ENCODE results near the gene ITPA. TPM values are rescaled to one million over a fixed set of nuclear protein-coding genes. Genes with fewer than 3 reads are reported as not detected.
"Not testable (repeated sequence)": the region's sequence is repeated elsewhere in the genome, so short reads cannot be mapped to it uniquely, and the experiment has no call there.

The ITPA gene
- total and polyA plus RNA-seq, 2 of the 8 experiments (the other 6 are each of a cell fraction or from before 2014, with no cell fraction given): 88.2 to 94.0 TPM

- no peak for TF ChIP-seq BCL11A (IDR thresholded peaks at IDR 0.05; ENCODE audit: low read depth in 2 of 2, low read length in 2 of 2)
- TF ChIP-seq CBX5 (IDR thresholded peaks at IDR 0.05; ENCODE audit: low read depth, low read length): no peak
- TF ChIP-seq, protein P1, sequence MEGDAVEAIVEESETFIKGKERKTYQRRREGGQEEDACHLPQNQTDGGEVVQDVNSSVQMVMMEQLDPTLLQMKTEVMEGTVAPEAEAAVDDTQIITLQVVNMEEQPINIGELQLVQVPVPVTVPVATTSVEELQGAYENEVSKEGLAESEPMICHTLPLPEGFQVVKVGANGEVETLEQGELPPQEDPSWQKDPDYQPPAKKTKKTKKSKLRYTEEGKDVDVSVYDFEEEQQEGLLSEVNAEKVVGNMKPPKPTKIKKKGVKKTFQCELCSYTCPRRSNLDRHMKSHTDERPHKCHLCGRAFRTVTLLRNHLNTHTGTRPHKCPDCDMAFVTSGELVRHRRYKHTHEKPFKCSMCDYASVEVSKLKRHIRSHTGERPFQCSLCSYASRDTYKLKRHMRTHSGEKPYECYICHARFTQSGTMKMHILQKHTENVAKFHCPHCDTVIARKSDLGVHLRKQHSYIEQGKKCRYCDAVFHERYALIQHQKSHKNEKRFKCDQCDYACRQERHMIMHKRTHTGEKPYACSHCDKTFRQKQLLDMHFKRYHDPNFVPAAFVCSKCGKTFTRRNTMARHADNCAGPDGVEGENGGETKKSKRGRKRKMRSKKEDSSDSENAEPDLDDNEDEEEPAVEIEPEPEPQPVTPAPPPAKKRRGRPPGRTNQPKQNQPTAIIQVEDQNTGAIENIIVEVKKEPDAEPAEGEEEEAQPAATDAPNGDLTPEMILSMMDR (IDR thresholded peaks at IDR 0.05; ENCODE audit: control extremely low read depth in 1 of 3, insufficient read depth in 1 of 3, low read depth in 1 of 3, low read length in 3 of 3): no peak
- TF ChIP-seq ASH2L (IDR thresholded peaks at IDR 0.05; ENCODE audit: low read length): no peak
- no peak for TF ChIP-seq SP1 (IDR thresholded peaks at IDR 0.05; ENCODE audit: low read depth, low read length)
Observed at GRCh38 chr20:3213226-3213625, 3.9 kb downstream of the ITPA start (continued).

GRCh38 chr20:3215359-3215917, 6.1 kb downstream of the ITPA start:
- H2AFZ ChIP-seq (ENCODE audit: low read length); H2BK12ac ChIP-seq (ENCODE audit: low read depth, low read length); H3K4me1 ChIP-seq (replicated peaks in 1 of 4; ENCODE audit: control insufficient read depth in 3 of 4, insufficient read depth in 4 of 4, low read length in 3 of 4); H4K8ac ChIP-seq (ENCODE audit: extremely low read depth, insufficient read depth, low read length); H3K27me3 ChIP-seq (replicated peaks in 1 of 4; ENCODE audit: control insufficient read depth in 3 of 4, extremely low read depth in 1 of 4, insufficient read depth in 3 of 4, low read length in 3 of 4); H3K9ac ChIP-seq (replicated peaks in 1 of 4; ENCODE audit: extremely low read depth in 1 of 4, low read depth in 3 of 4, low read length in 3 of 4); H3K4me2 ChIP-seq (ENCODE audit: insufficient read depth in 1 of 2, low read depth in 2 of 2, low read length in 2 of 2); H3K4ac ChIP-seq (replicated peaks; ENCODE audit: insufficient read length, low read depth, low read length); H3K56ac ChIP-seq (replicated peaks; ENCODE audit: insufficient read length, low read depth, low read length); H3K23ac ChIP-seq (ENCODE audit: insufficient read length); DNase-seq (ENCODE audit: low read depth in 1 of 2, low spot score in 2 of 2); FAIRE-seq; H3K27ac ChIP-seq (ENCODE audit: low read depth, low read length); H3K79me1 ChIP-seq (ENCODE audit: low read depth, low read length); H3K18ac ChIP-seq (ENCODE audit: extremely low read depth, low read length); H2BK20ac ChIP-seq (ENCODE audit: low read length); H2BK5ac ChIP-seq (ENCODE audit: low read depth, low read length); H4K5ac ChIP-seq (ENCODE audit: insufficient read length, low read depth, low read length); H3K4me3 ChIP-seq (ENCODE audit: extremely low read depth in 1 of 4, insufficient read depth in 2 of 4, low read depth in 3 of 4, low read length in 4 of 4); H3K23me2 ChIP-seq (ENCODE audit: low read depth, low read length); H4K91ac ChIP-seq (replicated peaks; ENCODE audit: insufficient read length, low read length); H2AK5ac ChIP-seq (ENCODE audit: low read depth, low read length); H3K9me3 ChIP-seq (ENCODE audit: insufficient read depth in 2 of 2, low read depth in 1 of 2, low read length in 1 of 2); H3K14ac ChIP-seq (ENCODE audit: insufficient read length); H4K20me1 ChIP-seq (replicated peaks in 1 of 2; ENCODE audit: control insufficient read depth in 1 of 2, insufficient read depth in 2 of 2, low read length in 2 of 2); H2BK15ac ChIP-seq (ENCODE audit: low read length); H3K79me2 ChIP-seq (ENCODE audit: control insufficient read depth in 1 of 2, insufficient read depth in 2 of 2, low read length in 2 of 2); H2BK120ac ChIP-seq (replicated peaks; ENCODE audit: low read depth, low read length): not testable (repeated sequence)
- WGBS, 2 experiments (ENCODE audit: extremely low coverage in 1 of 2, insufficient coverage in 1 of 2, insufficient read length in 1 of 2, insufficient replicate concordance in 2 of 2, low coverage in 1 of 2, low lambda C conversion rate in 2 of 2, missing lambda C conversion rate in 1 of 2): 91% methylated on average over 7 of the region's 7 CpGs; no CpG with 5 or more reads in 1 of the 2 experiments
- peaks cover 4 to 24% (median 14%) of the 10 kb centered on the region in 4 experiments; a peak in 7 of 8 replicates for H3K36me3 ChIP-seq (ENCODE audit: control insufficient read depth in 2 of 4, insufficient read depth in 4 of 4, low read length in 3 of 4)
- POLR2A ChIA-PET (ENCODE audit: partially characterized antibody): interaction anchor here (0.9 to 1.2 kb wide), 2 partner anchors 10 to 39 kb away, joined by 3 to 4 read pairs; no protein-coding TSS in a partner anchor
- CTCF ChIA-PET (ENCODE audit: partially characterized antibody): interaction anchor here (0.8 to 1.7 kb wide), 6 partner anchors 35 to 146 kb away, joined by 3 to 4 read pairs (median 3); no protein-coding TSS in a partner anchor
